ENCODE results near the gene LAIR1. TPM values are rescaled to one million over a fixed set of nuclear protein-coding genes. Genes with fewer than 3 reads are reported as not detected.

Gene LAIR1
- total RNA-seq, 4 donors from 2014 or later, result 3.1 to 14.5 (median 8.7) TPM

DNA sequence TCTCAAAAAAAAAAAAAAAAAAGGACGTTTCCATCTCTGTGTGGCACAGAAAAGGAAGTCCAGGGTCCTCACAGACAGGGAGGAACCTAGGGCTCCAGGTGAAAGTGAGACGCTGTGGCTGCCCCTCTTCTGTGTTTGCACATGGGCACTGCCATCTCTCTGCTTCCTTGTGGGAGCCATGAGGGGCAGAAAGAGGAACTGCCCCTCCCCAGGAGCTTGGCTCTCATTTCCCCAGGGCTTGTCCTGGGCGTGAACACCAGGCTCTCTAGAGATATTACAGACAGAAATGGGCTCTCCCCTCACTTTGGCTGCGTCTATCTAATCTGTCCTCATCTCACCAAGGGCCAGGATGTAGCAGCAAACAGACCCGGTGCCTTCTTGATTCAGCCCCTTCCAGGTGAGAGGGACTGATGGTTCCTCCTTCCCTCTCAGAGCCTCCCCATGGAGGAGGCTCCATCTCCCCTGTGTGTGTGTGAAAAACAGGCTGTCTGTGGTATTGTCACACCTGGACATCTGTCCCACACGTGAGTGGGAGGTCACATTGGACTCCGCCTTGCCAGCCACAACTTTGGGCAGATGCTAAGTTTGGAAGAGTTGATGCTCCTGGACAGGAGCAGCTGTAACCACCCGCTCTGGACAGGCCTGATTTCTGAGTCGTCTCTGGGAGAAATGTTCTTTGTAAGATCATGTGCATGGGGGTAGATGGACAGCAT is 24.9 kb downstream of the LAIR1 start:
- no peaks in the 10 kb centered on the region for H3K36me3 ChIP-seq
- TF ChIP-seq, protein P1, sequence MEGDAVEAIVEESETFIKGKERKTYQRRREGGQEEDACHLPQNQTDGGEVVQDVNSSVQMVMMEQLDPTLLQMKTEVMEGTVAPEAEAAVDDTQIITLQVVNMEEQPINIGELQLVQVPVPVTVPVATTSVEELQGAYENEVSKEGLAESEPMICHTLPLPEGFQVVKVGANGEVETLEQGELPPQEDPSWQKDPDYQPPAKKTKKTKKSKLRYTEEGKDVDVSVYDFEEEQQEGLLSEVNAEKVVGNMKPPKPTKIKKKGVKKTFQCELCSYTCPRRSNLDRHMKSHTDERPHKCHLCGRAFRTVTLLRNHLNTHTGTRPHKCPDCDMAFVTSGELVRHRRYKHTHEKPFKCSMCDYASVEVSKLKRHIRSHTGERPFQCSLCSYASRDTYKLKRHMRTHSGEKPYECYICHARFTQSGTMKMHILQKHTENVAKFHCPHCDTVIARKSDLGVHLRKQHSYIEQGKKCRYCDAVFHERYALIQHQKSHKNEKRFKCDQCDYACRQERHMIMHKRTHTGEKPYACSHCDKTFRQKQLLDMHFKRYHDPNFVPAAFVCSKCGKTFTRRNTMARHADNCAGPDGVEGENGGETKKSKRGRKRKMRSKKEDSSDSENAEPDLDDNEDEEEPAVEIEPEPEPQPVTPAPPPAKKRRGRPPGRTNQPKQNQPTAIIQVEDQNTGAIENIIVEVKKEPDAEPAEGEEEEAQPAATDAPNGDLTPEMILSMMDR (IDR thresholded peaks at IDR 0.05), result no peak
- no peak for TF ChIP-seq POLR2A (IDR thresholded peaks at IDR 0.05)
- no peak for DNase-seq
- intact Hi-C loops (cut with DNase I), result no loop called here
- no peaks in the 10 kb centered on the region for H3K4me1 ChIP-seq
- 57 to 70% methylated on average over 8 to 9 of the region's 9 CpGs for WGBS, 2 donors
- no peak overlapping the region for H3K4me3 ChIP-seq (replicated peaks in 1 of 3)
- H3K27me3 ChIP-seq, result no peaks in the 10 kb centered on the region
- H3K27ac ChIP-seq, result no peak overlapping the region
- no peaks in the 10 kb centered on the region for H3K9me3 ChIP-seq

DNA sequence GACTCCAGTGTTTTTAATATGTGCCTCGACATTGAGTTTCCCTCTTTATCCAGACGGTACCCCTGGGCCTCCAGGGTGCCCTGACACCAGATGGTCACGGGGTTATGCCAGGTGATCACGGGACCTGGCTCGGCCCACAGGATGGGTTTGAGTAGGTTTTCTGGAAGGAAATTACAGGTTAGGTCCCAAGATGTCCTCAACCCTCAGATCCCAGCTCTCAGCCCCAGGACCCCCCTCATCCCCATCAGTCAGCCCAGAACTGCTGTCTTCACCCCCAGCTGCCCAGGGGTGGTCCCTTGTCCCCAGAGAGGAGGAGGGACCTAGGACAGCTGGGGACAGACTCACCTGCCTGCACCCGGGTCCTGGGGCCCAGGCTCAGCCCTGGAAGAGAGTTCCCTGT is 26.2 kb downstream of the LAIR1 start:
- H3K9me3 ChIP-seq, result no peaks in the 10 kb centered on the region
- DNase-seq, result no peak
- H3K27me3 ChIP-seq, result no peaks in the 10 kb centered on the region
- H3K27ac ChIP-seq, result no peak overlapping the region
- WGBS, 2 donors, result 73 to 89% methylated on average over 5 to 6 of the region's 6 CpGs
- TF ChIP-seq, protein P1 (IDR thresholded peaks at IDR 0.05), result no peak
- TF ChIP-seq POLR2A (IDR thresholded peaks at IDR 0.05), result no peak
- H3K36me3 ChIP-seq, result no peaks in the 10 kb centered on the region
- intact Hi-C loops (cut with DNase I), result no loop called here
- no peaks in the 10 kb centered on the region for H3K4me1 ChIP-seq
- H3K4me3 ChIP-seq (replicated peaks in 1 of 3), result no peak overlapping the region

DNA sequence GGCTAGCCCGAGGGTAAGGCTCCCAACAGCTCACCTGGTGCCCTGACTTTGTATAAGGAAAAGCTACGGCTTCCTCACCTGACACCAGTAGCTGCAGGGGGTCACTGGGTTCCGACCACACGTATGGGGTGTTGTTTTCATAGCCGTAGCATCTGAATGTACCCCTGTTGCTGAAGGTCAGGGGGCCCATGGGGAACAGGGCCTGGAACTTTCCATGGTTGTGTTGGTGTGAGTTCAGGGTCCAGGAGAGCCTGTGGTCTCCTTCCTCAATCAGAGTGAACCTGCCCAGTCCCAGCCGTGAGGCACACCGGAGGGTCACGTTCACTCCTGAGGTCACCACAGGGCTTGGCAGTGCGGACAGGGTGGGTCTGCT is 26.9 kb downstream of the LAIR1 start:
- Histone ChIP-seq H3K27me3 (no peaks in the 10 kb centered on the region), H3K27ac (no peak overlapping the region), H3K36me3 (no peaks in the 10 kb centered on the region), H3K9me3 (no peaks in the 10 kb centered on the region), H3K4me3 (replicated peaks in 1 of 3) (no peak overlapping the region), H3K4me1 (no peaks in the 10 kb centered on the region)
- intact Hi-C loops (cut with DNase I), result no loop called here
- DNase-seq, result no peak
- 69 to 72% methylated on average over 9 of the region's 9 CpGs for WGBS, 2 donors
- TF ChIP-seq, protein P1 (IDR thresholded peaks at IDR 0.05), result no peak
- no peak for TF ChIP-seq POLR2A (IDR thresholded peaks at IDR 0.05)

DNA sequence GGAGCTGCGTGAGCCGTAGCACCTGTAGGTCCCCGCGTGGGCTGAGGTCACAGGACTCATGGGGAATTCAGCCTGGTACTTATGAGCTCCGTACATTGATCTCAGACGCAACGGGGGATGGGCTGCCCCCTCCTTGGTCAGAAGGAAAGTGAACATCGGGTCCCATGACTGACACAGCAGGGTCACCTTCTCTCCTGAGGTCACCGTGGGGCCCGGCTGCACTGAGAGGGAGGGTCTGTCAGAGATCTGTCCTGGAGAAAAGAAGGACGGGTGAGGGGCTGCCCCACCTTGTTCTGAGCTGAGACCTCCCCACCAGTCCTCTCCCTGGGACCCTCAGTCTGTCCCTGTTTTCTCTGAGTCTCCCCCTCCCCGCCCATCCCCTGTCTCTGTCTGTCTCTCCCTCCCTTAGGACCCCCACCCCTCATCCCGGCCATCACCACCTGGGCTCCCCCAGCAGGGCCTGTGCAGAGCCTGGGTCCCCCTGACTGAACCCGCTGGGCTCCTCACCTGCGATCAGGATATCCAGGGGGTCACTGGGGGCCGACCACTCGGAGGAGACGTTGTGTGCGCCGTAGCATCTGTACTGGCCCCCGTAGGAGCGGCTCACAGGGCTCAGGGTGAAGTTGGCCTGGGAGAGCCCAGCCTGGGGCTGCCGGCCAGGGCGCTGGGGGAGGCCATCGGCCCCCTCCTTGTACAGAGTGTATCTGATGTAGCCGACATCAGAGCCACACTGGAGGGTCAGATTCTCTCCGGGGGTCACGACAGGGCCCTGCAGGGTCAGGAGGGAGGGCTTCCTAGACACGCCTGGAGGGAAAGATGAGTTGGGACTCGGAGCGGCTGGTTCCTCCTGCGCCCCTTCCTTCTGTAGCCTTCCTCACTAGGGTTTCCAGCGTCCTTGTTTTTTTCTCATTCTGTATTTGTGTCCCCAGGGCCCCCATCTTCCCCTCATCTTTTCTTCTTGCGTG is 27.6 kb downstream of the LAIR1 start:
- no peak overlapping the region for H3K27ac ChIP-seq
- WGBS, 2 donors, result 72 to 73% methylated on average over 30 of the region's 34 CpGs
- no peaks in the 10 kb centered on the region for H3K9me3 ChIP-seq
- no peaks in the 10 kb centered on the region for H3K36me3 ChIP-seq
- no peak for DNase-seq
- intact Hi-C loops (cut with DNase I), result no loop called here
- TF ChIP-seq, protein P1 (IDR thresholded peaks at IDR 0.05), result no peak
- TF ChIP-seq POLR2A (IDR thresholded peaks at IDR 0.05), result no peak
- H3K27me3 ChIP-seq, result no peaks in the 10 kb centered on the region
- no peak overlapping the region for H3K4me3 ChIP-seq (replicated peaks in 1 of 3)
- no peaks in the 10 kb centered on the region for H3K4me1 ChIP-seq
